Raji (cell line): ENCODE measurements around the gene FGF14.

Source experiments
- POLR2A ChIP-seq: IDR thresholded peaks from 2 replicates; pipeline ENCODE4 v1.6.1; 2011; ENCODE audit warnings: low read depth, low read length, control low read depth; ENCODE audit not compliant: insufficient read depth

FGF14 gene

GRCh38 chr13:102328909-102329308 lies 72.9 kb downstream of the FGF14 start:
- TF ChIP-seq POLR2A: no peak

DNA sequence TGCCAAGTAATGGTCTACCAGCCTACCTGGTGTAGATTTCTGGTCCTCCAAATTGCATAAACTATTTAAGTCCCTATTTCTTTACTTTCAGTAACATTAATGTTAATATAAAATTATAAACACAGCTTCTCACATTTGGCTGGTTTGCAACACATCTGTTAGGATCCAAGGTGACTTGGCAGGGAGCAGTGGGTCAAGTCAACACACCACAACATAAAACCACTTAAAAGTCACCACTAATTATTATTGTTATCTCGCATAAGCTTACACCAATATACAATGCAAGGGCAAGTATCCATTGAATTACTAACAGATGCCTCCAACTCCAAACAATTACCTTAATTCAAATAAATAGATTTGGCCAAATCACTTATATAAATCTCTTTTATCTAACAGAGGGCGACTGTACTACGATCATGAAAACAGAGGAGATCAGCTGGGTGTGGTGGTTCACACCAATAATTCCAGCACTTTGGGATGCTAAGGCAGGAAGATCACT lies 74.7 kb downstream of the FGF14 start:
- TF ChIP-seq POLR2A: no peak

GRCh38 chr13:102326381-102327118 lies 75.3 kb downstream of the FGF14 start:
- no peak for TF ChIP-seq POLR2A

DNA sequence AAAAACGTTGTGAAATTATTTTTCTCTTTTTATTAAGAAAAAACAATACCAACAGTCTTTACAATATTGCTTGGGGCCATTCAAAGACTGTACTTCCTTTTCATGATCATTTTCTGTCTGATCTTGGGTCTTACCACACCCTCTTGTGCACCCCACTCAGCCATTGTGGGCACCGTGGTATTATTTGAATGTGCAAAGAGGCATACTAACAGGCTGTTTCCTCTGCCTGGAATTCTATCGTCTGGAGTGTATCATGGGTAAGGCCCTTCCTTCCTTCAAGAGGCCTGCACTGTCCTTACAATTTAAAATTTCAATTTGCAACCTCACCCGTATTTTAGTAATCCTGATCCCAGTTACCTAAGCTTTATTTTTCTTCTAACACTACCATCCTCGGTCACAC lies 76.5 kb downstream of the FGF14 start:
- no peak for TF ChIP-seq POLR2A

DNA sequence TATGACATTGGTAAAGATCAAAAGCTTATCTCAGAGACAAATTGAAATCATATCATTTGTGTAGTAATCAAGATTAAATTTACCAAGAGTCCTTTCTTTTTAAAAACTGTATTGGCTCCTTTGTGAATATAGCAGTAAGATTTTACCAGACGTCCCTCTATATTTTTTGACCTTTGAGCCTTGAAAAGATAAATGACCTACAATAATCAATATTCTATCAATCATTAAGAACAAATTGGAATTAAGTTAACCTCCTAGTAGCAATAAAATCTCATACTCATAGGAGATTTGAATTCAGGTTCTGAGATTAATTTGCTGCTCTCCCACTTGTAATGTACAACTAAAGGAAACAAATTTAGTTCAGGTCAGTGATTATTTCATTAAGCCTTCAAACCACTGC lies 78.3 kb downstream of the FGF14 start:
- no peak for TF ChIP-seq POLR2A

GRCh38 chr13:102323012-102323411 lies 78.8 kb downstream of the FGF14 start:
- no peak for TF ChIP-seq POLR2A

GRCh38 chr13:102322211-102322610 lies 79.6 kb downstream of the FGF14 start:
- no peak for TF ChIP-seq POLR2A

GRCh38 chr13:102318233-102318632 lies 83.6 kb downstream of the FGF14 start:
- TF ChIP-seq POLR2A: no peak

DNA sequence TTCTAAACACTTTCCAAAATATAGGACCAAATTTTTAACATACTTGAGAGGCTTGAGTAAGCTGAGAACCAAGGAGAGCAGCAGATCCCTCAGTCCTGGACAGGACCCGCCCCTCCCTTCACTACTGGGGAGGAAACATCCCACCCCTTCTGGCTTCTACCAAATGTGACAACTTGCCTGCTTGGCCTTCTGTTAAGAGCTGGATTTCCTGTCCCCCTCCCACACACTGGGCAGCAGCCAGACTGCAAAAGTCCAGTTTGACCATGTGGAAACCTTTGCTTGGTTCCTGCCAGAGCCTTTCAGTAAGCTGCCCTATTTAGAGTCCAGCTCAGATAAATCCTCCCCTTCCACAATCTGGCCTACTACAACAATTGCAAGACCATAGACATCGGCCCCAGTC lies 84.3 kb downstream of the FGF14 start:
- no peak for TF ChIP-seq POLR2A

GRCh38 chr13:102316732-102317131 lies 85.1 kb downstream of the FGF14 start:
- no peak for TF ChIP-seq POLR2A

DNA sequence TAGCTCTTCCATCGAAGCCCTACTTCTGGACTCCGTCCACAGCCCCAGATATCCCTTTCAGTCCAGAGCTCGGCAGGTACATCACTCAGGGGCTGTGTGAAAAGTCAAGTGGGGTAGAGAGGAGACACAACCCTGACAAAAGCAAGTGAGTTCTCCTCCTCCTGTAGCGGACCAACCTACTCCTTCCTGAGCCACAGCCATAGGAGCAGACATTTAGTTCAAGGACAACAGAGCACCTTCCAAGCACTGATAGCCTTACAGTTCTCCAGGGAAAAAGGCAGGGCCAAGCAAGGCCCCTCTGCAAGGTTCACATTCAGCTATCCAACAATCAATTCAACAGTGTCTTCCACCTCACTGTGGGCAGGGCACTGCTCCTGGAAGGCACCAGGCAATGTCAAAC lies 89.0 kb downstream of the FGF14 start:
- TF ChIP-seq POLR2A: no peak

DNA sequence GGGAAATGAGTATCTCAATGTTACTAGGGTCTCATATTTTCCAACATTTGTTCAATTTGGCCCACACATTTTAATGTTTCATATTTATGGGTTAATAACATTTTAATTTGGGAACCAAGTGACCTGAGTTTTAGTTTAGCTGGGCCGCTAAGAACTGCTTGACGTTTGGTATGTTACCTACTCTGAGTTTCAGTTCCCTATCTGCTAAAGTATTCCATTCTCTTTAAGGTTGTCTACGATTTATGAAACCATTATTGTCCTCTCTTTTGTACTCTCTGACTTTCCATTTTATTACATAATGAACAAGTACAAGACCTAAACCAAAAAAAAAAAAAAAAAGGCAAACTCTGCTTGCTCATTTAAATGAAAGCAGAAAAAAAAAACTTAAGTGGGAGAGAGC lies 89.9 kb downstream of the FGF14 start:
- TF ChIP-seq POLR2A: no peak

- TF ChIP-seq POLR2A: no peak
Measured at GRCh38 chr13:102311419-102311796, 90.4 kb downstream of the FGF14 start.

GRCh38 chr13:102310691-102311418 lies 91.0 kb downstream of the FGF14 start:
- TF ChIP-seq POLR2A: no peak

- no peak for TF ChIP-seq POLR2A
Measured at GRCh38 chr13:102309110-102309509, 92.7 kb downstream of the FGF14 start.

- TF ChIP-seq POLR2A: no peak
Measured at GRCh38 chr13:102302534-102302933, 99.3 kb downstream of the FGF14 start.
